Muscle of leg (tissue), 11 donors: ENCODE measurements around the gene CFAP91. TPM values are rescaled to one million over a fixed set of nuclear protein-coding genes. Genes with fewer than 3 reads are reported as not detected.
A peak's percentile ranks its signal among the peaks of the same experiment; 100 is the strongest.

Experiments used
- DNase-seq: peaks from one replicate; pipeline ENCODE4 v3.0.0; 2013
- H3K27ac ChIP-seq: one replicate; pipeline ENCODE4 v1.5.1; 2013; ENCODE audit warnings: mild to moderate bottlenecking, low read length, control low read depth
- H3K27me3 ChIP-seq: one replicate; pipeline ENCODE4 v1.6.1; 2013; ENCODE audit warnings: low read length; ENCODE audit not compliant: control insufficient read depth, insufficient read depth
- H3K36me3 ChIP-seq: one replicate; pipeline ENCODE4 v1.6.1; 2013; ENCODE audit warnings: low read length; ENCODE audit not compliant: control insufficient read depth, insufficient read depth
- H3K4me1 ChIP-seq: one replicate; pipeline ENCODE4 v1.6.1; 2013; ENCODE audit warnings: low read length; ENCODE audit not compliant: control insufficient read depth, insufficient read depth
- H3K4me3 ChIP-seq: one replicate; pipeline ENCODE4 v1.5.1; 2013; ENCODE audit warnings: low read length, control low read depth
- H3K9me3 ChIP-seq: replicated peaks from 2 replicates; pipeline ENCODE4 v1.6.1; 2013; ENCODE audit warnings: low read depth, low read length; ENCODE audit not compliant: control insufficient read depth
- WGBS: methylation state at CpG from one replicate; pipeline ENCODE4 v1.1.5; 2013; ENCODE audit warnings: missing lambda C conversion rate; ENCODE audit not compliant: insufficient coverage; 5-methylcytosine and 5-hydroxymethylcytosine counted together
- polyA plus RNA-seq, 8 donors: library from polyadenylated mRNA; unstranded; fragments of 120-200 nt; gene quantifications; one replicate each; pipeline versions ENCODE4 v1.2.1 to v1.2.3, GENCODE V29; 2013; ENCODE audit warnings: inconsistent platforms in 1 of 8, low replicate concordance in 1 of 8; ENCODE audit not compliant: insufficient read length in 8 of 8, insufficient read depth in 1 of 8
- total RNA-seq: library from RNA; stranded (reverse); fragments of 120-200 nt; gene quantifications from one replicate; pipeline ENCODE4 v1.2.4, GENCODE V29; 2013

Gene CFAP91
- total and polyA plus RNA-seq, 9 donors, result 0.33 to 1.4 (median 0.82) TPM

DNA sequence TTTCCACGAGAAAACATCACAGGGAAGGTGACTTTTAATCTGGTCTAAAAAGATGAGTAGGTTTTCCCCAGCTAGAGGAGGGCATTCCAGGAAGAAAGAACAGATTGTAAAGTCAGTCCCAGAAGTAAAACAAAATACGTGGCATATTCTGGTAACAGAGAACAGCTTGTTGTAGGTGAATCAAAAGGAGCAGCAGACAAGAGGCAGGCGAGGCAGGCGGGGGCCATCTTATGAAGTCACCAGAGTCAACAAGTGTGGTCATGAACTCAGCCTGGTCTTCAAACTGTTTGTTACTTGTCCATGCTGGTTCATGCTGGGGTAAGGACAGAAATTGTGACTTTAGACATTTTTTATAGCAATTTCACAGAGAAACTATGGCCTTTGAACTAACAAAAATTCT, 38.5 kb upstream of the CFAP91 start:
- DNase-seq, result no peak
- H3K4me1 ChIP-seq, result peaks cover 32% of the 10 kb centered on the region
- H3K36me3 ChIP-seq, result peaks cover 2% of the 10 kb centered on the region
- H3K4me3 ChIP-seq, result no peak overlapping the region
- H3K9me3 ChIP-seq, result no peaks in the 10 kb centered on the region
- H3K27ac ChIP-seq, result peak overlapping the region; percentile 15
- H3K27me3 ChIP-seq, result no peaks in the 10 kb centered on the region
- 76% methylated on average over 2 of the region's 4 CpGs for WGBS

DNA sequence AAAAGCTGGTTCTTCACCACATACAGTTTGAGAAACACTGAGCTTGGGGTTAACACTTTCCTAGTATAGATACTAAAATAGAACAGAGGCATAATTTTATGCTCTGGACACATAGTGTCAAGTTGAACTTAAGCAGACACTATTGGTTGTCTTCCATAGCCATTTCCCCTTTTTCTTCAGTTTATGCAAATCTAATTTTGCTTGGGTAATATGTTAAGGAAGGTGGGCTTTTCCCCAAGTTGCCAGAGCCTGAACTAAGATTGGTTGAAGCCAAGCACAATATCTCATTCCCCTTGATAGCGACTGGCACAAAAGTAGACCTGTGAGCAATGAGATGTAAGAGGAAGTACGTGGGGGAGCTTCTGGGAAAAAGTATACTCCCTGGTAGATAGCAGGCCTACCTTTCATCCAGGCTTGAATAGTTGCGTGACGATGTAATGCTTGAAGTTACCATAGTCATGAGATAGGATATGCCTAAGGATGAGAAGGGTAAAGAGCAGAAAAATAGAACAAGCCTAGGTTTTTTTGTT, 37.9 kb upstream of the CFAP91 start:
- DNase-seq, result no peak
- peaks cover 31% of the 10 kb centered on the region for H3K4me1 ChIP-seq
- H3K36me3 ChIP-seq, result peaks cover 3% of the 10 kb centered on the region
- WGBS, result 100% methylated on average over 2 of the region's 4 CpGs
- H3K9me3 ChIP-seq, result no peaks in the 10 kb centered on the region
- no peak overlapping the region for H3K4me3 ChIP-seq
- H3K27ac ChIP-seq, result peak overlapping the region; percentile 25
- no peaks in the 10 kb centered on the region for H3K27me3 ChIP-seq

DNA sequence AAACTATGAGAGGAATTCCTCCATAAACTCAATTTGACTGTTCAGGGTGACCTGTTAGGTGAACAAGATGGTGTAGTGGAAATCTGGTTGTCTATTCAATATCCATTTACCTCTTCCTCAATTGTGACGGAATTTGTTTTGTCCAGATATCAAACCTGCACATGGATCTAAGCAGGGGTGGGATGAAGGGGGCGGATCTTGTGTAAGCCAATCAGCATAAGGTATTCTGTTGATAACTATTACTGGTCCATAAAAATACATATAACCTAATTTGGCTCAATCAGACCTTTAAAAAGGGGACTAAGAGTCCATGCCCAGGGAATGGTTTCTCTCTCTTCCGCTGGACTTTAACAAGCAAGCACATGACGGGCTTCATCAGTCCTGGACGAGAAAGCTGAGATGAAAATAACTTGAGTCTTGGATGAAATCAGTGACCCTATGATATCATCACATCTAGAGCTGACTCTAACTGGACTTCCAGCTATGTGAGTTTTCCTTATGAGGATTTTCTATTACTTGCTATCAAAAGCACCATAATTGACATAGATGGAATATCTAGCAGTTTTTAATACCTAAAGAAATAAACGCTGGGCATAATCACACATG, 36.8 kb upstream of the CFAP91 start:
- Histone ChIP-seq H3K4me3 (no peak overlapping the region), H3K27me3 (no peaks in the 10 kb centered on the region), H3K9me3 (no peaks in the 10 kb centered on the region), H3K4me1 (peaks cover 22% of the 10 kb centered on the region), H3K36me3 (peaks cover 5% of the 10 kb centered on the region), H3K27ac (no peak overlapping the region)
- WGBS, result no CpG with 5 or more reads among the region's 6 CpGs
- no peak for DNase-seq

DNA sequence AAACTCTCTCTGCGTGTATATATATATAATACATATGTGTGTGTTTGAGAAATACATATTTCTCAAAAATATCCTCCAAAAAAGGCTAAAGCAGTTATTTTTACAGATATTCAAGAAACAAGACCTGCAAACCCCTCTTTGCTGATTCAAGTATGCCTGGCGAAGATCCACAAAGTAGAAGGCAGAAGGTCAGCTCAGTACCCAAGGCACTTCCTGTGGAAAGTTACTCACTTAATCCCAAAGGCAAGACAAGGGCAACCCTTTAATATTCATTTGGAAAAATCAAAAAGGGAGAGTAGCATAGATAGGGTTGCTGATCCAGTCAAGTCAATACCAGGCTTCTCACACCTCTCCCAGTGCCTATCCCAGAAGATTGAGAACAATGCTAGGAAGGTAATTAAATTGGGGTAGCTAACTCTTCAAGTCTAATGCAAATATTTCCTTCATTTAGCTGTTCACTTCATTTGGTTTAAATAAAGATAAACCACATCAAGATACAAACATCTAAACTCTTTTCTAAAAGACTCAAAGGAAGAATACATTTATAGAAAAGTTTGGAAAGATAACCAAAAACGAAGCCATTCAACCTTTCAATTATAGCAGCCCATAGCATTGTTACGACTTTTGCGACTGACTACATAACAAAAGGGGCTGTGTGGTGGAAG, 32.8 kb upstream of the CFAP91 start:
- peaks cover 5% of the 10 kb centered on the region for H3K4me1 ChIP-seq
- H3K36me3 ChIP-seq, result peaks cover 24% of the 10 kb centered on the region
- no peak overlapping the region for H3K4me3 ChIP-seq
- no peaks in the 10 kb centered on the region for H3K9me3 ChIP-seq
- 67% methylated on average over 1 of the region's 5 CpGs for WGBS
- no peaks in the 10 kb centered on the region for H3K27me3 ChIP-seq
- DNase-seq, result no peak
- H3K27ac ChIP-seq, result no peak overlapping the region

DNA sequence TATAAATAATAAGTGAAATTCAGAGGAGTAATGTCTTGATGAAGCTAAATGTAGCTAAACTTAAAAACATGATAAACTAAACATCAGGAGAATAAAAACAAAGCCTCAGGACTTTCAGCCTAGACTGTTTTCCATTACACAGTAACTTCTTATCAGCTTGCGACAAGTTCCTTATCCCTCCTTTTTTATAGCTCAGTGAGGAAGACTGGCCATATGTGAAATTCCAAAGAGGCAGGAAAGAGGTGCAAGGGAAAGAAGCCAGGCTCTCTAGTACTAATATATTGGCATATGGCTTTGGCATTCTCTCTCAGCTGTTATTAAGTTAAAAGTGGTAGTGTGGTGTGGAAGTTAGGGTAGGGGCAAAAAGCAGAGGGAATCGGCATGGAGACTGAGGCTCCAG, 30.0 kb upstream of the CFAP91 start:
- Histone ChIP-seq H3K9me3 (no peaks in the 10 kb centered on the region), H3K36me3 (peaks cover 24% of the 10 kb centered on the region), H3K4me1 (peaks cover 5% of the 10 kb centered on the region), H3K27ac (no peak overlapping the region), H3K27me3 (no peaks in the 10 kb centered on the region), H3K4me3 (no peak overlapping the region)
- WGBS, result no CpG with 5 or more reads among the region's 2 CpGs
- no peak for DNase-seq

DNA sequence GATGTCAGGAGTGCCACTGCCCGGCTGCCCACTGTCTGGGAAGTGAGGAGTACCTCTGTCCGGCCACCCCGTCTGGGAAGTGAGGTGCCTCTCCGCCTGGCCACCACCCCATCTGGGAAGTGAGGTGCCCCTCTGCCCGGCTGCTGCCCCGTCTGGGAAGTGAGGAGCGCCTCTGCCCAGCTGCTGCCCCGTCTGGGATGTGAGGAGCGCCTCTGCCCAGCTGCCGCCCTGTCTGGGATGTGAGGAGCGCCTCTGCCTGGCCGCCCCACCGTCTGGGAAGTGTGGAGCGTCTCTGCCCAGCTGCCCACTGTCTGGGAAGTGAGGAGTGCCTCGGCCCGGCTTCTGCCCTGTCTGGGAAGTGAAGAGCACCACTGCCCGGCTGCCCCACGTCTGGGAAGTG, 28.9 kb upstream of the CFAP91 start:
- 91% methylated on average over 12 of the region's 18 CpGs for whole genome bisulfite sequencing
- DNase-seq, result no peak
- peaks cover 22% of the 10 kb centered on the region for H3K36me3 ChIP-seq
- H3K9me3 ChIP-seq, result no peaks in the 10 kb centered on the region
- H3K4me3 ChIP-seq, result no peak overlapping the region
- no peak overlapping the region for H3K27ac ChIP-seq
- peaks cover 5% of the 10 kb centered on the region for H3K4me1 ChIP-seq
- no peaks in the 10 kb centered on the region for H3K27me3 ChIP-seq

DNA sequence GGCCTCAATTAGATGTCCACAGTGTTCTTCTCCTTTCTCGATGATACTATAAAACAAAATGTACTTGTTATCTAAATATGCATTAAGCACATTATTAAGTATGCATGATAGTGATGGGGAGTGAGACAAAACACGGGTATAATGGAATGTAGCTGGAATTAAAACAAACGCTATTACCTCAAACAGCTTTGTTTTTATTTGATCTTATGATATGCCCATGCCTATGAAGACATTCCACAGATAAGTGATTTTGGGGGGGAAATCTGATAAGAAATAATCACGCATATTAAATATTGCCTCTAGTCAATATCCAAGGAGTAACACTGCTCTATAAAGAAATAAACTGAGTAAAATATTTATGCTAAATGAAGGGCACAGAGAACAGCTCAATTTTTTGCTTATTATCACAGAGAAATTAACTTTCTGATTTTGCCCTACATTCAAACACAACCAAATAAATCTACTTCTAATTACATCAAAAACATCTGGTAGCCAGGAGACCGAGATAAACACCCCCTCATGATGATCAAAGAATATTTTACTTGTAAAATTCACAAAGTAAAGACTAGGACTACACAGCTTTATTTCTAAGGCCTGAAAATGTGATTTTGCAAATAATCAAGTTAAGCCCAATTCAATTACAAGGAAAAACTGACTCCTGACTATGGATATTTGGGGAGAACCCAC, 27.5 kb upstream of the CFAP91 start:
- no peaks in the 10 kb centered on the region for H3K9me3 ChIP-seq
- no peak overlapping the region for H3K27ac ChIP-seq
- WGBS, result no CpG with 5 or more reads among the region's 5 CpGs
- no peak for DNase-seq
- peaks cover 19% of the 10 kb centered on the region for H3K36me3 ChIP-seq
- H3K27me3 ChIP-seq, result no peaks in the 10 kb centered on the region
- no peak overlapping the region for H3K4me3 ChIP-seq
- peaks cover 4% of the 10 kb centered on the region for H3K4me1 ChIP-seq

DNA sequence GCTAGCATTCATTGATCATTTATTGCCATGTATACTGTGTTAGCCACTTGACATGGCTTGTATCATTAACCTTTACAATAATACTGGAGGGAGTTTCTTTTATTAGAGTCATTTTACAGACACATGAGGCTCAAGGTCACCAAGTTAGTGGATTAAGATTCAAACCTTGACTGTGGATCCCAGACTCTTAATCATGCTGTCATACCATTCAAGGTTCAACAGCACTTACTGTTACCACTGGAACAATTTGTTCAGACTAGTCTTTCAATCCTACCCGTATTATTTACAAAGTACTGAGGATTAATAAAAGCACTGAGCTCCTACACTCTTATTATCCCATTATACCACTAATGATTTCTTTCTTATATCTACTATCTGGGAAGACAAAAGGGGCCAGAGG, 26.8 kb upstream of the CFAP91 start:
- no peak for DNase-seq
- no peaks in the 10 kb centered on the region for H3K9me3 ChIP-seq
- H3K4me1 ChIP-seq, result peaks cover 4% of the 10 kb centered on the region
- H3K4me3 ChIP-seq, result peak overlapping the region; percentile 65
- H3K36me3 ChIP-seq, result peaks cover 19% of the 10 kb centered on the region
- H3K27ac ChIP-seq, result peak overlapping the region; percentile 86
- WGBS, result 100% methylated on average over 1 of the region's 1 CpG
- H3K27me3 ChIP-seq, result no peaks in the 10 kb centered on the region

DNA sequence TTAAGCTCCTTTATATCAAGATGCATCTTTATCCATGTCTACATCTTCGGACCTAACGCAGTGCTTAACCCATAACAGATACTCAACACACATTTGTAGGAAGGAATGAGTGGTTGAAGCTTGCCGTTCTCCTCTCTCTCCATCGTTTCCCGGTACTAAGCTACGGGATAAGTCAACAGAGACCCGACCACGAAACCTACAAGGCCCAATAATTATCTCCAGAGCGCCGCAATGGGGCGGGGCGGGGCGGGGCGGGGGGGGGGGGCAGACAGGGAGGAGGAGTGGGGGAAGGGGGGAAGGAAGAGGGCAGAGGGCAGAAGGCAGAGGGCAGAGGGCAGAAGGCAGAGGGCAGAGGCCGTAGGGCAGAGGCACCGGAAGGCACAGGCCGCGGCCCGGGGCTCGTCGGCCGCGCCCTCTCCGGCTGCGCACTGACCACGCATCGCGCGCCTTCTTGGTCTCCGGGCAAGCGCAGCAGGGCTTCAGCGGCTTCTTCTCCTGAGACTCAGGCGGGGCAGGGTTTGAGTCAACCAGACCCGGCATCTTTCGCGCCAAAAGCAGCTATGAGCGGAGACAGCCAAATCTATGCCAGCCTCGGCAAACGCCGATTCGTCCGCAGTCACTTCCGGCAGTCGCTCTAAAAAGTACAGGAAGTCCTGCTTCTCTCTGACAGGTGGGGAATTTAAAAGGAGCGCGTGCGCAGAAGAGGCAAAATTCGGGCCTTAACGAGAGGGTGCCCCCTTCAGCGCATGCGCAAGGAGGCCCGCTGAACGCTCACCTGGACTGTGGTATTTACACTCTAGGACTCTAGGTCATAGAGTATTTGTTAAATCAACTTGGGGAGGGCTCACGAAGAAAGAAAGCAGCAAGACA, 25.8 kb upstream of the CFAP91 start, which contains the start of gene COX17:
Gene COX17, minus strand, starts transcription at position 636 of the 870 bp plus-strand sequence. Its CDS starts 96 bp downstream, at position 540.
- Histone ChIP-seq H3K27me3 (no peaks in the 10 kb centered on the region), H3K27ac (peak within 1 kb of the TSS; percentile 86), H3K36me3 (peaks cover 19% of the 10 kb centered on the region), H3K9me3 (no peaks in the 10 kb centered on the region), H3K4me1 (peaks cover 4% of the 10 kb centered on the region), H3K4me3 (peak within 1 kb of the TSS; percentile 65)
- WGBS, result under 1% methylated on average over 39 of the region's 54 CpGs
- DNase-seq, result peak; percentile 98
